T-helper 22 cell (primary cell): Measurements from ENCODE around the gene HTD2.

Experiments used
- DNase-seq: peaks from one replicate; pipeline ENCODE4 v3.0.0-alpha.2; 2020; ENCODE audit warnings: low read depth

HTD2 gene

GRCh38 chr3:58358808-58359207 is 52.5 kb downstream of the HTD2 start:
- no peak for DNase-seq

- DNase-seq, result no peak
Observed at GRCh38 chr3:58359621-58360020, 53.3 kb downstream of the HTD2 start.

GRCh38 chr3:58361866-58362265 is 55.5 kb downstream of the HTD2 start:
- DNase-seq, result no peak

GRCh38 chr3:58366699-58367098 is 60.4 kb downstream of the HTD2 start:
- no peak for DNase-seq

GRCh38 chr3:58369038-58369437 is 62.7 kb downstream of the HTD2 start:
- no peak for DNase-seq
